ENCODE results near the gene PPHLN1. TPM values are rescaled to one million over a fixed set of nuclear protein-coding genes. Genes with fewer than 3 reads are reported as not detected.

PPHLN1 gene, protein sequence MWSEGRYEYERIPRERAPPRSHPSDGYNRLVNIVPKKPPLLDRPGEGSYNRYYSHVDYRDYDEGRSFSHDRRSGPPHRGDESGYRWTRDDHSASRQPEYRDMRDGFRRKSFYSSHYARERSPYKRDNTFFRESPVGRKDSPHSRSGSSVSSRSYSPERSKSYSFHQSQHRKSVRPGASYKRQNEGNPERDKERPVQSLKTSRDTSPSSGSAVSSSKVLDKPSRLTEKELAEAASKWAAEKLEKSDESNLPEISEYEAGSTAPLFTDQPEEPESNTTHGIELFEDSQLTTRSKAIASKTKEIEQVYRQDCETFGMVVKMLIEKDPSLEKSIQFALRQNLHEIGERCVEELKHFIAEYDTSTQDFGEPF
- total RNA-seq (43.1 and 47.6 TPM in 2 replicates), polyA plus RNA-seq (90.7 and 91.4 TPM in 2 replicates), polyA minus RNA-seq (ENCODE audit: low replicate concordance) (5.0 and 8.3 TPM in 2 replicates)
- polyA plus RNA-seq (2012) = 60.1 and 62.4 TPM in 2 replicates

DNA sequence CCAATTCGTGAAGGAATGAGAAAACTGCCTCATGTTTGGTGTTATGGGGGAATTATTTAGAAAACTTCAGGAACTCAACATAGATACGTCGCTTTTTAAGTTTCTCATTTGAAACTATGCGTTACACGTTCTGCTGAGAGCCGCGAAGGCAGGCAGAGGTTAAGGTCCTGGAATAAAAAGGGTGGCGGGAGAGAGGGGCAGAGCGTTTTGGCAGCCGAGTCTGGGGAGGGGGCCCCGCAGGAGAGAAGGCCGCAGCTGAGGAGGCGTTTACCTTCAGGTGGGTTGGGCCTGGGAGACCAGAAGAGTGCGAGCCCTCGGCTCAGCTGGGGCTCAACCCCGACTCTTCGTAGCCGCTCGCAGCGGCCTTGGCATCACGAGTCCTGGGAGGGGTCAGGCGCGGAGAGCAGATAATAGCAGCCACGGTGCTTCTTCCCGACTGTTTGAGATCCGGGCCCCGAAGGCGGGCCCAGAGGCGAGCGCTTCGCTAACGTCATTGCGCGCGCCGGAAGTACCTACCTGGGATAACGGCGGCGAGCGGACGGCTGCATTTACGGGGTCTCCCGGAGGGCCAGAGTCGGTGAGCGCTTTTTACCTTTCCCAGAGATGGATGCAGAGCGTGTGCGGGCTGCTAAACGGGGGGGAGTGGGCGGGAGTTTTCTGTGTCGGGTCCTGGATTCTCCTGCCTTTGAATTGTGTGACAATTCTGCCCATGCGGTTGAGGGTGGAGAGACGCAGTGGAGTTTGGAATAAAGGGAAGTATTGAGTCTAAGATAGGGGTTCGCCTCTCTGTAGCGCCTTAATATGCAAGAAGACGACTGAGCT, at the start of gene PPHLN1, which contains the start of gene ZCRB1:
TSS of gene PPHLN1 (plus strand) at position 515 of the 822 bp plus-strand sequence. CDS start 9,736 bp downstream, outside the sequence.
TSS of gene ZCRB1 (minus strand) at position 442 of the 822 bp plus-strand sequence. CDS start 1,992 bp downstream, outside the sequence.
- Histone ChIP-seq H3K4me2 (ENCODE audit: extremely low read depth, insufficient read depth, low read length) (peak within 1 kb of the TSS; percentile 99), H3K9ac (ENCODE audit: insufficient read depth, low read length) (peak within 1 kb of the TSS; percentile 86), H3K27me3 (ENCODE audit: control insufficient read depth, insufficient read depth, low read length) (no peaks in the 10 kb centered on the region), H4K20me1 (ENCODE audit: control insufficient read depth, extremely low read depth, insufficient read depth, low read length) (no peaks in the 10 kb centered on the region), H3K4me1 (ENCODE audit: control insufficient read depth, extremely low read depth, insufficient read depth, low read length) (peaks cover 5% of the 10 kb centered on the region), H2AFZ (ENCODE audit: low read length) (peak within 1 kb of the TSS; percentile 94), H3K9me3 (ENCODE audit: control insufficient read depth, insufficient read depth, low read depth, low read length) (no peaks in the 10 kb centered on the region), H3K79me2 (ENCODE audit: control insufficient read depth, insufficient read depth, low read length) (peaks cover 48% of the 10 kb centered on the region), H3K27ac (ENCODE audit: insufficient read depth, low read length) (peak within 1 kb of the TSS; percentile 83), H3K4me3 (replicated peaks in 1 of 4; ENCODE audit: control extremely low read depth in 1 of 4, insufficient read depth in 1 of 4, low read depth in 3 of 4, low read length in 4 of 4) (peak within 1 kb of the TSS; percentile 86 to 98 (median 94)), H3K36me3 (ENCODE audit: control insufficient read depth, insufficient read depth, low read length) (no peaks in the 10 kb centered on the region)
- peak; percentile 74 to 79 for DNase-seq (ENCODE audit: low read depth in 2 of 2)
- no peak for TF ChIP-seq EZH2 (IDR thresholded peaks at IDR 0.05; ENCODE audit: low read length, missing control alignments)
- TF ChIP-seq, protein P1, sequence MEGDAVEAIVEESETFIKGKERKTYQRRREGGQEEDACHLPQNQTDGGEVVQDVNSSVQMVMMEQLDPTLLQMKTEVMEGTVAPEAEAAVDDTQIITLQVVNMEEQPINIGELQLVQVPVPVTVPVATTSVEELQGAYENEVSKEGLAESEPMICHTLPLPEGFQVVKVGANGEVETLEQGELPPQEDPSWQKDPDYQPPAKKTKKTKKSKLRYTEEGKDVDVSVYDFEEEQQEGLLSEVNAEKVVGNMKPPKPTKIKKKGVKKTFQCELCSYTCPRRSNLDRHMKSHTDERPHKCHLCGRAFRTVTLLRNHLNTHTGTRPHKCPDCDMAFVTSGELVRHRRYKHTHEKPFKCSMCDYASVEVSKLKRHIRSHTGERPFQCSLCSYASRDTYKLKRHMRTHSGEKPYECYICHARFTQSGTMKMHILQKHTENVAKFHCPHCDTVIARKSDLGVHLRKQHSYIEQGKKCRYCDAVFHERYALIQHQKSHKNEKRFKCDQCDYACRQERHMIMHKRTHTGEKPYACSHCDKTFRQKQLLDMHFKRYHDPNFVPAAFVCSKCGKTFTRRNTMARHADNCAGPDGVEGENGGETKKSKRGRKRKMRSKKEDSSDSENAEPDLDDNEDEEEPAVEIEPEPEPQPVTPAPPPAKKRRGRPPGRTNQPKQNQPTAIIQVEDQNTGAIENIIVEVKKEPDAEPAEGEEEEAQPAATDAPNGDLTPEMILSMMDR (conservative IDR thresholded peaks at IDR 0.05 in 1 of 2, IDR thresholded peaks at IDR 0.05 in 1 of 2; ENCODE audit: low read depth in 1 of 2, low read length in 2 of 2) = no peak

GRCh38 chr12:42277396-42278127, 48.4 kb upstream of the PPHLN1 start:
- no peak for TF ChIP-seq EZH2 (IDR thresholded peaks at IDR 0.05; ENCODE audit: low read length, missing control alignments)
- TF ChIP-seq, protein P1 (conservative IDR thresholded peaks at IDR 0.05 in 1 of 2, IDR thresholded peaks at IDR 0.05 in 1 of 2; ENCODE audit: low read depth in 1 of 2, low read length in 2 of 2) = no peak
- Histone ChIP-seq H3K79me2 (ENCODE audit: control insufficient read depth, insufficient read depth, low read length) (no peaks in the 10 kb centered on the region), H3K27ac (ENCODE audit: insufficient read depth, low read length) (no peak overlapping the region), H3K4me2 (ENCODE audit: extremely low read depth, insufficient read depth, low read length) (no peak overlapping the region), H3K36me3 (ENCODE audit: control insufficient read depth, insufficient read depth, low read length) (no peaks in the 10 kb centered on the region), H3K4me3 (replicated peaks in 1 of 4; ENCODE audit: control extremely low read depth in 1 of 4, insufficient read depth in 1 of 4, low read depth in 3 of 4, low read length in 4 of 4) (no peak overlapping the region), H4K20me1 (ENCODE audit: control insufficient read depth, extremely low read depth, insufficient read depth, low read length) (no peaks in the 10 kb centered on the region), H3K27me3 (ENCODE audit: control insufficient read depth, insufficient read depth, low read length) (no peaks in the 10 kb centered on the region), H3K4me1 (ENCODE audit: control insufficient read depth, extremely low read depth, insufficient read depth, low read length) (no peaks in the 10 kb centered on the region), H3K9ac (ENCODE audit: insufficient read depth, low read length) (no peak overlapping the region), H3K9me3 (ENCODE audit: control insufficient read depth, insufficient read depth, low read depth, low read length) (no peaks in the 10 kb centered on the region), H2AFZ (ENCODE audit: low read length) (no peak overlapping the region)
- DNase-seq (ENCODE audit: low read depth in 2 of 2) = no peak

Measured in fibroblast of lung (primary cell).